Stimulated activated naive CD8-positive, alpha-beta T cell treated with anti-CD3 and anti-CD28 coated beads, Interleukin-15, amount 100 ng/mL, for 72 hours (primary cell): ENCODE measurements around the gene ETV3L.

Source experiments
- ATAC-seq: fragments of 150-1000 bp; cut with Tn5 transposase; 2 replicates; pipeline ENCODE4 v1.10.0; 2021; ENCODE audit warnings: mild to moderate bottlenecking, moderate library complexity
- DNase-seq, 2 donors: peaks; one replicate each; pipeline ENCODE4 v3.0.0; 2021 to 2022
- H3K27ac Mint-ChIP-seq, 2 donors: one replicate each; pipeline ENCODE4 v1.8.0; 2022; ENCODE audit warnings: mild to moderate bottlenecking in 2 of 2, mixed read lengths in 2 of 2, moderate library complexity in 2 of 2
- H3K27me3 Mint-ChIP-seq: one replicate; pipeline ENCODE4 v1.8.0; 2022; ENCODE audit warnings: mixed read lengths
- H3K4me1 Mint-ChIP-seq: one replicate; pipeline ENCODE4 v1.8.0; 2022; ENCODE audit warnings: mild to moderate bottlenecking, mixed read lengths
- H3K4me3 Mint-ChIP-seq, 2 donors: one replicate each; pipeline ENCODE4 v1.8.0; 2022; ENCODE audit warnings: mild to moderate bottlenecking in 2 of 2, mixed read lengths in 2 of 2, moderate library complexity in 1 of 2
- H3K9me3 Mint-ChIP-seq, 2 donors: one replicate each; pipeline ENCODE4 v1.8.0; 2022; ENCODE audit warnings: mixed read lengths in 2 of 2

The ETV3L gene

GRCh38 chr1:157114183-157115121 is 14.8 kb upstream of the ETV3L start:
- Mint-ChIP-seq H3K27me3 (peaks cover 23% of the 10 kb centered on the region), H3K27ac (peak overlapping the region; percentile 20 to 40), H3K4me3 (no peak overlapping the region), H3K9me3 (no peaks in the 10 kb centered on the region), H3K4me1 (peaks cover 16% of the 10 kb centered on the region)
- DNase-seq = no peak
- no peak for ATAC-seq

GRCh38 chr1:157113631-157114030 is 14.0 kb upstream of the ETV3L start:
- ATAC-seq (no peak), DNase-seq (no peak)
- Mint-ChIP-seq H3K4me3 (no peak overlapping the region), H3K4me1 (peaks cover 16% of the 10 kb centered on the region), H3K27me3 (peaks cover 30% of the 10 kb centered on the region), H3K9me3 (no peaks in the 10 kb centered on the region), H3K27ac (no peak overlapping the region)

- Mint-ChIP-seq H3K27me3 (peaks cover 35% of the 10 kb centered on the region), H3K9me3 (no peaks in the 10 kb centered on the region), H3K27ac (peak overlapping the region in 1 of 2 donors; percentile 72), H3K4me3 (no peak overlapping the region), H3K4me1 (peaks cover 16% of the 10 kb centered on the region)
- DNase-seq (no peak), ATAC-seq (no peak)
These were observed 13.5 kb upstream of the ETV3L start for GRCh38 chr1:157113106-157113505.

GRCh38 chr1:157112186-157112867 is 12.7 kb upstream of the ETV3L start:
- no peaks in the 10 kb centered on the region for H3K9me3 Mint-ChIP-seq
- peaks cover 43% of the 10 kb centered on the region for H3K27me3 Mint-ChIP-seq
- H3K27ac Mint-ChIP-seq = no peak overlapping the region
- DNase-seq = no peak
- H3K4me1 Mint-ChIP-seq = peaks cover 9% of the 10 kb centered on the region
- no peak overlapping the region for H3K4me3 Mint-ChIP-seq
- ATAC-seq = no peak

- H3K27ac Mint-ChIP-seq = peak overlapping the region; percentile 68 to 84
- no peak for DNase-seq
- peaks cover 14% of the 10 kb centered on the region for H3K4me1 Mint-ChIP-seq
- no peak overlapping the region for H3K4me3 Mint-ChIP-seq
- ATAC-seq = no peak
- no peaks in the 10 kb centered on the region for H3K9me3 Mint-ChIP-seq
- H3K27me3 Mint-ChIP-seq = peaks cover 50% of the 10 kb centered on the region
These were observed 12.0 kb upstream of the ETV3L start for GRCh38 chr1:157111396-157112165.

GRCh38 chr1:157110686-157111085 is 11.1 kb upstream of the ETV3L start:
- Mint-ChIP-seq H3K4me1 (peaks cover 22% of the 10 kb centered on the region), H3K4me3 (no peak overlapping the region), H3K27ac (peak overlapping the region; percentile 14 to 68), H3K27me3 (peaks cover 59% of the 10 kb centered on the region), H3K9me3 (no peaks in the 10 kb centered on the region)
- ATAC-seq = no peak
- no peak for DNase-seq

- no peak for ATAC-seq
- H3K27me3 Mint-ChIP-seq = peaks cover 65% of the 10 kb centered on the region
These were observed 10.4 kb upstream of the ETV3L start for GRCh38 chr1:157110003-157110402.

GRCh38 chr1:157108448-157108847 is 8.8 kb upstream of the ETV3L start:
- ATAC-seq (no peak), DNase-seq (no peak)
- no peak overlapping the region for H3K4me3 Mint-ChIP-seq
- peaks cover 30% of the 10 kb centered on the region for H3K4me1 Mint-ChIP-seq
- H3K27ac Mint-ChIP-seq = no peak overlapping the region
- peaks cover 77% of the 10 kb centered on the region for H3K27me3 Mint-ChIP-seq
- no peaks in the 10 kb centered on the region for H3K9me3 Mint-ChIP-seq

More at GRCh38 chr1:157110003-157110402, 10.4 kb upstream of the ETV3L start:
- Mint-ChIP-seq H3K9me3 (no peaks in the 10 kb centered on the region), H3K4me1 (peaks cover 22% of the 10 kb centered on the region), H3K27ac (peak overlapping the region in 1 of 2 donors; percentile 14), H3K4me3 (no peak overlapping the region)
- no peak for DNase-seq

GRCh38 chr1:157107702-157108101 is 8.1 kb upstream of the ETV3L start:
- DNase-seq = no peak

GRCh38 chr1:157106813-157107189 is 7.2 kb upstream of the ETV3L start:
- Mint-ChIP-seq H3K27ac (peak overlapping the region; percentile 21 to 51), H3K4me1 (peaks cover 23% of the 10 kb centered on the region), H3K27me3 (peaks cover 67% of the 10 kb centered on the region), H3K4me3 (no peak overlapping the region), H3K9me3 (no peaks in the 10 kb centered on the region)
- ATAC-seq (peak; percentile 10), DNase-seq (no peak)

More at GRCh38 chr1:157107702-157108101, 8.1 kb upstream of the ETV3L start:
- H3K4me3 Mint-ChIP-seq = no peak overlapping the region
- ATAC-seq = no peak
- no peaks in the 10 kb centered on the region for H3K9me3 Mint-ChIP-seq
- H3K27ac Mint-ChIP-seq = peak overlapping the region in 1 of 2 donors; percentile 3
- peaks cover 76% of the 10 kb centered on the region for H3K27me3 Mint-ChIP-seq
- H3K4me1 Mint-ChIP-seq = peaks cover 30% of the 10 kb centered on the region

- Mint-ChIP-seq H3K27ac (peak overlapping the region; percentile 61 to 83), H3K27me3 (peaks cover 61% of the 10 kb centered on the region), H3K9me3 (no peaks in the 10 kb centered on the region), H3K4me3 (peak overlapping the region; percentile 4 to 30), H3K4me1 (peaks cover 23% of the 10 kb centered on the region)
- DNase-seq (peak in 1 of 2 donors; percentile 62), ATAC-seq (peak; percentile 95)
These were observed 6.6 kb upstream of the ETV3L start for GRCh38 chr1:157105988-157106812.

- Mint-ChIP-seq H3K4me1 (peaks cover 23% of the 10 kb centered on the region), H3K27me3 (peaks cover 57% of the 10 kb centered on the region), H3K9me3 (no peaks in the 10 kb centered on the region), H3K4me3 (no peak overlapping the region), H3K27ac (peak overlapping the region in 1 of 2 donors; percentile 83)
- ATAC-seq (no peak), DNase-seq (no peak)
These were observed 5.8 kb upstream of the ETV3L start for GRCh38 chr1:157105298-157105987.

GRCh38 chr1:157104598-157105293 is 5.1 kb upstream of the ETV3L start:
- H3K4me3 Mint-ChIP-seq = no peak overlapping the region
- H3K4me1 Mint-ChIP-seq = peaks cover 23% of the 10 kb centered on the region
- peaks cover 57% of the 10 kb centered on the region for H3K27me3 Mint-ChIP-seq
- H3K9me3 Mint-ChIP-seq = no peaks in the 10 kb centered on the region
- ATAC-seq = no peak
- H3K27ac Mint-ChIP-seq = no peak overlapping the region
- no peak for DNase-seq

- no peaks in the 10 kb centered on the region for H3K9me3 Mint-ChIP-seq
- no peak overlapping the region for H3K4me3 Mint-ChIP-seq
- ATAC-seq (no peak), DNase-seq (no peak)
- no peak overlapping the region for H3K27ac Mint-ChIP-seq
- peaks cover 38% of the 10 kb centered on the region for H3K4me1 Mint-ChIP-seq
- H3K27me3 Mint-ChIP-seq = peaks cover 47% of the 10 kb centered on the region
These were observed 3.7 kb upstream of the ETV3L start for GRCh38 chr1:157103268-157103667.
